Right atrium auricular region (tissue), 2 donors: ENCODE measurements around the gene CCDC68. TPM values are rescaled to one million over a fixed set of nuclear protein-coding genes. Genes with fewer than 3 reads are reported as not detected.

Experiments used
- DNase-seq: peaks from one replicate; pipeline ENCODE4 v3.0.0-alpha.2; 2019; ENCODE audit warnings: low spot score
- H3K27ac ChIP-seq, 2 donors: fragments of 200-600 bp; sonication (generic); 1 replicate in 1 of 2; 2 replicates in 1 of 2; pipeline ENCODE4 v1.5.1; 2016 to 2019
- H3K27me3 ChIP-seq, 2 donors: fragments of 200-600 bp; sonication (generic); one replicate each; pipeline versions ENCODE4 v1.5.1 to v1.6.0; 2017 to 2019
- H3K36me3 ChIP-seq: fragments of 200-600 bp; sonication (generic); one replicate; pipeline ENCODE4 v1.5.1; 2016
- H3K4me1 ChIP-seq, 2 donors: fragments of 200-600 bp; sonication (generic); one replicate each; pipeline versions ENCODE4 v1.5.1 to v1.6.0; 2017 to 2019
- H3K4me3 ChIP-seq, 2 donors: fragments of 200-600 bp; sonication (generic); 1 replicate in 1 of 2; 2 replicates in 1 of 2; pipeline ENCODE4 v1.5.1; 2017 to 2019; ENCODE audit warnings: mild to moderate bottlenecking in 1 of 2, moderate library complexity in 1 of 2
- H3K9me3 ChIP-seq, 2 donors: fragments of 200-600 bp; sonication (generic); one replicate each; pipeline ENCODE4 v1.5.1; 2019
- CTCF ChIP-seq, 2 donors: fragments of 200-600 bp; sonication (generic); IDR thresholded peaks; one replicate each; pipeline ENCODE4 v1.5.1; 2019; ENCODE audit warnings: antibody characterized with exemption in 2 of 2
- total RNA-seq, 2 donors: library from RNA; depleted of rRNA; stranded (reverse); fragments of >200 nt; gene quantifications; one replicate each; pipeline ENCODE4 v1.1.0, GENCODE V29; 2016

CCDC68 gene
- total RNA-seq, 2 donors from 2014 or later = 7.3 to 8.0 TPM

- H3K9me3 ChIP-seq = no peaks in the 10 kb centered on the region
- H3K27me3 ChIP-seq = no peaks in the 10 kb centered on the region
- no peaks in the 10 kb centered on the region for H3K36me3 ChIP-seq
- H3K4me1 ChIP-seq = no peaks in the 10 kb centered on the region
- no peak overlapping the region for H3K4me3 ChIP-seq
- H3K27ac ChIP-seq = no peak overlapping the region
- no peak for DNase-seq
- no peak for TF ChIP-seq CTCF (IDR thresholded peaks at IDR 0.05)
These were observed 70.9 kb downstream of the CCDC68 start for GRCh38 chr18:54888378-54888777.

GRCh38 chr18:54883816-54884604, 75.3 kb downstream of the CCDC68 start:
- DNase-seq = no peak
- no peaks in the 10 kb centered on the region for H3K9me3 ChIP-seq
- H3K36me3 ChIP-seq = no peaks in the 10 kb centered on the region
- H3K4me3 ChIP-seq = no peak overlapping the region
- no peaks in the 10 kb centered on the region for H3K4me1 ChIP-seq
- no peaks in the 10 kb centered on the region for H3K27me3 ChIP-seq
- H3K27ac ChIP-seq = no peak overlapping the region
- no peak for TF ChIP-seq CTCF (IDR thresholded peaks at IDR 0.05)

GRCh38 chr18:54882318-54882717, 76.9 kb downstream of the CCDC68 start:
- DNase-seq = no peak
- no peaks in the 10 kb centered on the region for H3K9me3 ChIP-seq
- H3K36me3 ChIP-seq = no peaks in the 10 kb centered on the region
- H3K4me1 ChIP-seq = no peaks in the 10 kb centered on the region
- H3K27me3 ChIP-seq = no peaks in the 10 kb centered on the region
- H3K27ac ChIP-seq = no peak overlapping the region
- no peak overlapping the region for H3K4me3 ChIP-seq
- TF ChIP-seq CTCF (IDR thresholded peaks at IDR 0.05) = no peak

- Histone ChIP-seq H3K27ac (no peak overlapping the region), H3K27me3 (no peaks in the 10 kb centered on the region), H3K4me1 (no peaks in the 10 kb centered on the region), H3K9me3 (no peaks in the 10 kb centered on the region), H3K4me3 (no peak overlapping the region), H3K36me3 (no peaks in the 10 kb centered on the region)
- DNase-seq = no peak
- TF ChIP-seq CTCF (IDR thresholded peaks at IDR 0.05) = no peak
These were observed 78.0 kb downstream of the CCDC68 start for GRCh38 chr18:54881229-54881768.

- TF ChIP-seq CTCF (IDR thresholded peaks at IDR 0.05) = no peak
- Histone ChIP-seq H3K36me3 (no peaks in the 10 kb centered on the region), H3K27me3 (no peaks in the 10 kb centered on the region), H3K9me3 (no peaks in the 10 kb centered on the region), H3K27ac (no peak overlapping the region), H3K4me3 (no peak overlapping the region), H3K4me1 (no peaks in the 10 kb centered on the region)
- DNase-seq = no peak
These were observed 78.7 kb downstream of the CCDC68 start for GRCh38 chr18:54880395-54881105.
